ENCODE data around the gene SKP1.

GRCh38 chr5:134113902-134114875 is 62.6 kb downstream of the SKP1 start, which contains the start of gene TCF7:
- peak; percentile 30; the same call in 1 of the 2 replicates for TF ChIP-seq EZH2phosphoT487 (IDR thresholded peaks at IDR 0.05; ENCODE audit: borderline replicate concordance, low read length)
- TF ChIP-seq CTCF (IDR thresholded peaks at IDR 0.05; ENCODE audit: low read depth, low read length, poor library complexity, severe bottlenecking) = no peak

Data from DOHH2 (cell line).